ENCODE results near the gene PLD2.

PLD2 gene

GRCh38 chr17:4788807-4789700 lies 17.9 kb upstream of the PLD2 start, which contains the start of gene GLTPD2:
Gene GLTPD2, plus strand, starts transcription at chr17:4788964. Its CDS starts 48 bp downstream, at chr17:4789012.
- Histone ChIP-seq H3K9ac (no peak within 1 kb of the TSS; the same call in 1 of the 2 replicates), H3K4me1 (ENCODE audit: low read depth, poor library complexity, severe bottlenecking) (no peaks in the 10 kb centered on the region), H2AFZ (ENCODE audit: low read depth) (no peak within 1 kb of the TSS), H3K36me3 (ENCODE audit: insufficient read depth) (no peaks in the 10 kb centered on the region), H4K20me1 (ENCODE audit: insufficient read depth) (no peaks in the 10 kb centered on the region), H3K27ac (peak within 1 kb of the TSS; percentile 48), H3K79me2 (ENCODE audit: insufficient read depth, low read depth) (no peaks in the 10 kb centered on the region), H3K27me3 (ENCODE audit: insufficient read depth, low read depth) (no peaks in the 10 kb centered on the region), H3K4me3 (IDR thresholded peaks at IDR 0.05; ENCODE audit: insufficient read depth, low read depth, low read length) (no peak within 1 kb of the TSS), H3K4me2 (no peak within 1 kb of the TSS)
- TF ChIP-seq CTCF (conservative IDR thresholded peaks at IDR 0.05; ENCODE audit: low read depth, low read length), result no peak

- no peak overlapping the region for H3K4me2 ChIP-seq
- no peak overlapping the region for H2AFZ ChIP-seq (ENCODE audit: low read depth)
- H3K36me3 ChIP-seq (ENCODE audit: insufficient read depth), result no peaks in the 10 kb centered on the region
- H3K27me3 ChIP-seq (ENCODE audit: insufficient read depth, low read depth), result no peaks in the 10 kb centered on the region
- no peak for TF ChIP-seq CTCF (conservative IDR thresholded peaks at IDR 0.05; ENCODE audit: low read depth, low read length)
- no peaks in the 10 kb centered on the region for H3K4me1 ChIP-seq (ENCODE audit: low read depth, poor library complexity, severe bottlenecking)
- H3K79me2 ChIP-seq (ENCODE audit: insufficient read depth, low read depth), result no peaks in the 10 kb centered on the region
- no peak overlapping the region for H3K4me3 ChIP-seq (IDR thresholded peaks at IDR 0.05; ENCODE audit: insufficient read depth, low read depth, low read length)
- peak overlapping the region; percentile 48 for H3K27ac ChIP-seq
- no peaks in the 10 kb centered on the region for H4K20me1 ChIP-seq (ENCODE audit: insufficient read depth)
- no peak overlapping the region; the same call in 1 of the 2 replicates for H3K9ac ChIP-seq
Measured at GRCh38 chr17:4789701-4789950, 17.3 kb upstream of the PLD2 start.

- Histone ChIP-seq H3K27ac (peak overlapping the region; percentile 48), H2AFZ (ENCODE audit: low read depth) (peak overlapping the region; percentile 18; the same call in 1 of the 2 replicates)
- 0 out of 2 replicates have a peak, but pooled peaks have one; percentile 14 for TF ChIP-seq CTCF (conservative IDR thresholded peaks at IDR 0.05; ENCODE audit: low read depth, low read length)
Measured at GRCh38 chr17:4789951-4790704, 16.8 kb upstream of the PLD2 start.

GRCh38 chr17:4790705-4791088 lies 16.3 kb upstream of the PLD2 start:
- H3K36me3 ChIP-seq (ENCODE audit: insufficient read depth), result no peaks in the 10 kb centered on the region

More at GRCh38 chr17:4789951-4790704, 16.8 kb upstream of the PLD2 start:
- Histone ChIP-seq H3K4me2 (no peak overlapping the region), H3K4me3 (IDR thresholded peaks at IDR 0.05; ENCODE audit: insufficient read depth, low read depth, low read length) (no peak overlapping the region), H3K36me3 (ENCODE audit: insufficient read depth) (no peaks in the 10 kb centered on the region), H3K27me3 (ENCODE audit: insufficient read depth, low read depth) (no peaks in the 10 kb centered on the region), H4K20me1 (ENCODE audit: insufficient read depth) (no peaks in the 10 kb centered on the region), H3K9ac (peak overlapping the region; percentile 35; the same call in 1 of the 2 replicates), H3K4me1 (ENCODE audit: low read depth, poor library complexity, severe bottlenecking) (no peaks in the 10 kb centered on the region), H3K79me2 (ENCODE audit: insufficient read depth, low read depth) (no peaks in the 10 kb centered on the region)

More at GRCh38 chr17:4790705-4791088, 16.3 kb upstream of the PLD2 start:
- Histone ChIP-seq H4K20me1 (ENCODE audit: insufficient read depth) (no peaks in the 10 kb centered on the region), H3K9ac (peak overlapping the region; percentile 35; the same call in 1 of the 2 replicates), H3K27me3 (ENCODE audit: insufficient read depth, low read depth) (no peaks in the 10 kb centered on the region), H3K4me1 (ENCODE audit: low read depth, poor library complexity, severe bottlenecking) (no peaks in the 10 kb centered on the region), H3K79me2 (ENCODE audit: insufficient read depth, low read depth) (no peaks in the 10 kb centered on the region), H3K4me2 (no peak overlapping the region), H3K27ac (peak overlapping the region; percentile 48), H3K4me3 (IDR thresholded peaks at IDR 0.05; ENCODE audit: insufficient read depth, low read depth, low read length) (no peak overlapping the region), H2AFZ (ENCODE audit: low read depth) (no peak overlapping the region)
- no peak for TF ChIP-seq CTCF (conservative IDR thresholded peaks at IDR 0.05; ENCODE audit: low read depth, low read length)

Measured in KMS-11 (cell line).